ENCODE data around the gene LOC101059915.

DNA sequence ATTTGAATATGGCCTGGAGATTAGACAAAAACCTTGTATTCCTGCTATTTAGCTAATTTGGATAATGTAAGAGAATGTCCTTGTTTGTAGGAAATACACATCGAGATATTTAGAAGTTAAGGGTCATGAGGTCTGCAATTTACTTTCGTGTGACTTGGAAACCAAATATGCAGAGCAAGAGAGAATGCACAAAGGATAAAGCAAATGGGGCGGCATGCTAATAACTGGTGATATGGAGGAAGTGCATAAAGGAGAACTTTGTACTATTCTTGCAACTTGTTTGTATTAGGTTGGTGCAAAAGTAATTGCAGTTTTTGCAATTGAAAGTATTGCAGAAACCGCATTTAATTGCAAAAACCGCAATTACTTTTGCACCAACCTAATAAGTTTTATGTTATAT lies 41.9 kb upstream of the LOC101059915 start:
- TF ChIP-seq ZNF384 (IDR thresholded peaks at IDR 0.05; ENCODE audit: borderline replicate concordance, low read depth, low read length): no peak
- no peak for TF ChIP-seq STAT3 (IDR thresholded peaks at IDR 0.05; ENCODE audit: low read depth, low read length)
- no peak for TF ChIP-seq JUND (IDR thresholded peaks at IDR 0.05; ENCODE audit: low read depth, low read length)
- TF ChIP-seq CHD4 (IDR thresholded peaks at IDR 0.05): no peak
- no peak for TF ChIP-seq SMC3 (IDR thresholded peaks at IDR 0.05; ENCODE audit: borderline replicate concordance, low read length)
- TF ChIP-seq SMARCA5 (IDR thresholded peaks at IDR 0.05): no peak
- TF ChIP-seq, protein P1, sequence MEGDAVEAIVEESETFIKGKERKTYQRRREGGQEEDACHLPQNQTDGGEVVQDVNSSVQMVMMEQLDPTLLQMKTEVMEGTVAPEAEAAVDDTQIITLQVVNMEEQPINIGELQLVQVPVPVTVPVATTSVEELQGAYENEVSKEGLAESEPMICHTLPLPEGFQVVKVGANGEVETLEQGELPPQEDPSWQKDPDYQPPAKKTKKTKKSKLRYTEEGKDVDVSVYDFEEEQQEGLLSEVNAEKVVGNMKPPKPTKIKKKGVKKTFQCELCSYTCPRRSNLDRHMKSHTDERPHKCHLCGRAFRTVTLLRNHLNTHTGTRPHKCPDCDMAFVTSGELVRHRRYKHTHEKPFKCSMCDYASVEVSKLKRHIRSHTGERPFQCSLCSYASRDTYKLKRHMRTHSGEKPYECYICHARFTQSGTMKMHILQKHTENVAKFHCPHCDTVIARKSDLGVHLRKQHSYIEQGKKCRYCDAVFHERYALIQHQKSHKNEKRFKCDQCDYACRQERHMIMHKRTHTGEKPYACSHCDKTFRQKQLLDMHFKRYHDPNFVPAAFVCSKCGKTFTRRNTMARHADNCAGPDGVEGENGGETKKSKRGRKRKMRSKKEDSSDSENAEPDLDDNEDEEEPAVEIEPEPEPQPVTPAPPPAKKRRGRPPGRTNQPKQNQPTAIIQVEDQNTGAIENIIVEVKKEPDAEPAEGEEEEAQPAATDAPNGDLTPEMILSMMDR (IDR thresholded peaks at IDR 0.05 in 2 of 3, conservative IDR thresholded peaks at IDR 0.05 in 1 of 3; ENCODE audit: control insufficient read depth in 2 of 3, extremely low read depth in 1 of 3, insufficient read depth in 1 of 3, low read depth in 3 of 3, low read length in 3 of 3): no peak
- TF ChIP-seq, protein P2, sequence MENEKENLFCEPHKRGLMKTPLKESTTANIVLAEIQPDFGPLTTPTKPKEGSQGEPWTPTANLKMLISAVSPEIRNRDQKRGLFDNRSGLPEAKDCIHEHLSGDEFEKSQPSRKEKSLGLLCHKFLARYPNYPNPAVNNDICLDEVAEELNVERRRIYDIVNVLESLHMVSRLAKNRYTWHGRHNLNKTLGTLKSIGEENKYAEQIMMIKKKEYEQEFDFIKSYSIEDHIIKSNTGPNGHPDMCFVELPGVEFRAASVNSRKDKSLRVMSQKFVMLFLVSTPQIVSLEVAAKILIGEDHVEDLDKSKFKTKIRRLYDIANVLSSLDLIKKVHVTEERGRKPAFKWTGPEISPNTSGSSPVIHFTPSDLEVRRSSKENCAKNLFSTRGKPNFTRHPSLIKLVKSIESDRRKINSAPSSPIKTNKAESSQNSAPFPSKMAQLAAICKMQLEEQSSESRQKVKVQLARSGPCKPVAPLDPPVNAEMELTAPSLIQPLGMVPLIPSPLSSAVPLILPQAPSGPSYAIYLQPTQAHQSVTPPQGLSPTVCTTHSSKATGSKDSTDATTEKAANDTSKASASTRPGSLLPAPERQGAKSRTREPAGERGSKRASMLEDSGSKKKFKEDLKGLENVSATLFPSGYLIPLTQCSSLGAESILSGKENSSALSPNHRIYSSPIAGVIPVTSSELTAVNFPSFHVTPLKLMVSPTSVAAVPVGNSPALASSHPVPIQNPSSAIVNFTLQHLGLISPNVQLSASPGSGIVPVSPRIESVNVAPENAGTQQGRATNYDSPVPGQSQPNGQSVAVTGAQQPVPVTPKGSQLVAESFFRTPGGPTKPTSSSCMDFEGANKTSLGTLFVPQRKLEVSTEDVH (IDR thresholded peaks at IDR 0.05; ENCODE audit: low read depth, partially characterized antibody): no peak
- no peak for TF ChIP-seq USF1 (IDR thresholded peaks at IDR 0.05; ENCODE audit: borderline replicate concordance, extremely low read length, insufficient read depth, low read depth, low read length)
- no peak for TF ChIP-seq ETV6 (conservative IDR thresholded peaks at IDR 0.05 in 1 of 2, IDR thresholded peaks at IDR 0.05 in 1 of 2; ENCODE audit: borderline replicate concordance in 1 of 2, low read depth in 1 of 2)
- TF ChIP-seq EP300 (IDR thresholded peaks at IDR 0.05; ENCODE audit: borderline replicate concordance in 1 of 2, control insufficient read depth in 1 of 2, low read depth in 2 of 2, low read length in 2 of 2): no peak
- no peak for TF ChIP-seq TCF7 (IDR thresholded peaks at IDR 0.05; ENCODE audit: borderline replicate concordance)
- TF ChIP-seq POLR2AphosphoS5 (IDR thresholded peaks at IDR 0.05; ENCODE audit: low read length): no peak
- TF ChIP-seq, protein P3, sequence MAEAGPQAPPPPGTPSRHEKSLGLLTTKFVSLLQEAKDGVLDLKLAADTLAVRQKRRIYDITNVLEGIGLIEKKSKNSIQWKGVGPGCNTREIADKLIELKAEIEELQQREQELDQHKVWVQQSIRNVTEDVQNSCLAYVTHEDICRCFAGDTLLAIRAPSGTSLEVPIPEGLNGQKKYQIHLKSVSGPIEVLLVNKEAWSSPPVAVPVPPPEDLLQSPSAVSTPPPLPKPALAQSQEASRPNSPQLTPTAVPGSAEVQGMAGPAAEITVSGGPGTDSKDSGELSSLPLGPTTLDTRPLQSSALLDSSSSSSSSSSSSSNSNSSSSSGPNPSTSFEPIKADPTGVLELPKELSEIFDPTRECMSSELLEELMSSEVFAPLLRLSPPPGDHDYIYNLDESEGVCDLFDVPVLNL (IDR thresholded peaks at IDR 0.05; ENCODE audit: low read depth, low read length): no peak
